Measurements from ENCODE around the gene BAIAP3.

- TF ChIP-seq, protein P1, sequence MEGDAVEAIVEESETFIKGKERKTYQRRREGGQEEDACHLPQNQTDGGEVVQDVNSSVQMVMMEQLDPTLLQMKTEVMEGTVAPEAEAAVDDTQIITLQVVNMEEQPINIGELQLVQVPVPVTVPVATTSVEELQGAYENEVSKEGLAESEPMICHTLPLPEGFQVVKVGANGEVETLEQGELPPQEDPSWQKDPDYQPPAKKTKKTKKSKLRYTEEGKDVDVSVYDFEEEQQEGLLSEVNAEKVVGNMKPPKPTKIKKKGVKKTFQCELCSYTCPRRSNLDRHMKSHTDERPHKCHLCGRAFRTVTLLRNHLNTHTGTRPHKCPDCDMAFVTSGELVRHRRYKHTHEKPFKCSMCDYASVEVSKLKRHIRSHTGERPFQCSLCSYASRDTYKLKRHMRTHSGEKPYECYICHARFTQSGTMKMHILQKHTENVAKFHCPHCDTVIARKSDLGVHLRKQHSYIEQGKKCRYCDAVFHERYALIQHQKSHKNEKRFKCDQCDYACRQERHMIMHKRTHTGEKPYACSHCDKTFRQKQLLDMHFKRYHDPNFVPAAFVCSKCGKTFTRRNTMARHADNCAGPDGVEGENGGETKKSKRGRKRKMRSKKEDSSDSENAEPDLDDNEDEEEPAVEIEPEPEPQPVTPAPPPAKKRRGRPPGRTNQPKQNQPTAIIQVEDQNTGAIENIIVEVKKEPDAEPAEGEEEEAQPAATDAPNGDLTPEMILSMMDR (IDR thresholded peaks at IDR 0.05) = no peak
- TF ChIP-seq POLR2A (IDR thresholded peaks at IDR 0.05; ENCODE audit: low read depth) = no peak
- no peak for TF ChIP-seq POLR2AphosphoS5 (IDR thresholded peaks at IDR 0.05)
- TF ChIP-seq EP300 (IDR thresholded peaks at IDR 0.05) = no peak
These were observed 21.5 kb upstream of the BAIAP3 start for GRCh38 chr16:1311738-1312466.

Data from esophagus muscularis mucosa (tissue), 4 donors.